A673 (cell line): Measurements from ENCODE around the gene CHCHD3.

Source experiments
- EZH2 ChIP-seq: fragments of 200-600 bp; sonication (generic); IDR thresholded peaks from 2 replicates; pipeline ENCODE4 v1.6.1; 2017; ENCODE audit warnings: borderline replicate concordance, low read depth, mild to moderate bottlenecking, mixed read lengths, antibody characterized with exemption, low read length; ENCODE audit not compliant: poor library complexity, severe bottlenecking
- TF ChIP-seq, protein P1 (sequence below): fragments of 300-800, 200-600 bp; sonication (generic); conservative IDR thresholded peaks from 2 replicates; pipeline ENCODE4 v1.5.1; 2017; ENCODE audit warnings: low read depth, mild to moderate bottlenecking, antibody characterized with exemption, low read length, moderate library complexity, mixed read lengths

DNA sequence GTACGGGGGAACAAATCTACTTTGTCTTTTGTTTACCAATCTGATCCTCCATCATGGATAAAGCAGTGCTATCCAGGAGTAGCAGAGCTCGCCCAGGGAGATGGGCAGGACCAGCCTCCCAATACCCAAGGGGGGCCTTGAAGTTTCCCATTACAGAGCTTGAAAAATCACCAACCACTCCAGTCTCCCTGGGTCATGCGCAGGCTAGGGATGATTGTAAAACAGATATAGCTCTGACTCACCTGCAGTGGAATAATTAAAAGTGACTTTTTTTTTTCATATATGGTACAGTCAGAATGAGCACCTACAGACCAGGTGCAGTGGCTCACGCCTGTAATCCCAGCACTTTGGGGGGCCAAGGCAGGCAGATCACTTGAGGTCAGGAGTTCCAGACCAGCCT lies 301.1 kb downstream of the CHCHD3 start:
- TF ChIP-seq, protein P1, sequence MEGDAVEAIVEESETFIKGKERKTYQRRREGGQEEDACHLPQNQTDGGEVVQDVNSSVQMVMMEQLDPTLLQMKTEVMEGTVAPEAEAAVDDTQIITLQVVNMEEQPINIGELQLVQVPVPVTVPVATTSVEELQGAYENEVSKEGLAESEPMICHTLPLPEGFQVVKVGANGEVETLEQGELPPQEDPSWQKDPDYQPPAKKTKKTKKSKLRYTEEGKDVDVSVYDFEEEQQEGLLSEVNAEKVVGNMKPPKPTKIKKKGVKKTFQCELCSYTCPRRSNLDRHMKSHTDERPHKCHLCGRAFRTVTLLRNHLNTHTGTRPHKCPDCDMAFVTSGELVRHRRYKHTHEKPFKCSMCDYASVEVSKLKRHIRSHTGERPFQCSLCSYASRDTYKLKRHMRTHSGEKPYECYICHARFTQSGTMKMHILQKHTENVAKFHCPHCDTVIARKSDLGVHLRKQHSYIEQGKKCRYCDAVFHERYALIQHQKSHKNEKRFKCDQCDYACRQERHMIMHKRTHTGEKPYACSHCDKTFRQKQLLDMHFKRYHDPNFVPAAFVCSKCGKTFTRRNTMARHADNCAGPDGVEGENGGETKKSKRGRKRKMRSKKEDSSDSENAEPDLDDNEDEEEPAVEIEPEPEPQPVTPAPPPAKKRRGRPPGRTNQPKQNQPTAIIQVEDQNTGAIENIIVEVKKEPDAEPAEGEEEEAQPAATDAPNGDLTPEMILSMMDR = no peak
- no peak for TF ChIP-seq EZH2
